SK-N-SH (cell line): ENCODE measurements around the gene HOXA5. TPM values are rescaled to one million over a fixed set of nuclear protein-coding genes. Genes with fewer than 3 reads are reported as not detected.

Experiments
- CTCF ChIA-PET: fragments of 300-600, 350-600 bp; formaldehyde crosslinking; extraction: SDS; loops from one replicate; lab custom pipeline; 2021; lab: Yijun Ruan, JAX
- POLR2A ChIA-PET: fragments of 350-600 bp; sonication (Branson Sonifier 250); formaldehyde crosslinking; extraction: SDS; loops from one replicate; lab custom pipeline; 2020; ENCODE audit warnings: antibody characterized with exemption, inconsistent platforms; lab: Yijun Ruan, JAX
- DNase-seq: peaks from one replicate; pipeline ENCODE4 v3.0.0; 2012
- H2AFZ ChIP-seq: fragments of 200-600 bp; sonication (generic); 2 replicates; pipeline ENCODE4 v1.8.1; 2016; ENCODE audit warnings: antibody characterized with exemption, mild to moderate bottlenecking, low read depth
- H3F3A ChIP-seq: fragments of 200-600 bp; sonication (generic); replicated peaks from 2 replicates; pipeline ENCODE3; 2016; ENCODE audit warnings: antibody characterized with exemption, mild to moderate bottlenecking; ENCODE audit not compliant: insufficient read depth
- H3K27ac ChIP-seq, 2 experiments: fragments of 200-500 bp in 1 of 2; fragments of 200-600 bp in 1 of 2; sonication (Bioruptor generic) in 1 of 2; sonication (generic), shearing (Covaris generic) in 1 of 2; 2 replicates each; pipeline versions ENCODE4 v1.5.1 to v1.6.1; 2014 to 2016; ENCODE audit warnings: low read depth in 2 of 2, inconsistent platforms in 1 of 2, low read length in 1 of 2, mild to moderate bottlenecking in 1 of 2, mixed read lengths in 1 of 2
- H3K27me3 ChIP-seq: fragments of 200-600 bp; sonication (generic), shearing (Covaris generic); 2 replicates; pipeline ENCODE4 v1.6.1; 2016; ENCODE audit warnings: mixed run types; ENCODE audit not compliant: insufficient read depth
- H3K36me3 ChIP-seq, 2 experiments: fragments of 200-500 bp in 1 of 2; fragments of 200-600 bp in 1 of 2; sonication (Bioruptor generic) in 1 of 2; sonication (generic) in 1 of 2; replicated peaks in 1 of 2; 2 replicates each; pipeline versions ENCODE3 to v1.5.1; 2014 to 2016; ENCODE audit warnings: low read length in 1 of 2, mild to moderate bottlenecking in 1 of 2; ENCODE audit not compliant: insufficient read depth in 2 of 2, control insufficient read depth in 1 of 2
- H3K4me1 ChIP-seq, 2 experiments: fragments of 200-500 bp in 1 of 2; fragments of 200-600 bp in 1 of 2; sonication (Bioruptor generic) in 1 of 2; sonication (generic), shearing (Covaris generic) in 1 of 2; 2 replicates each; pipeline versions ENCODE4 v1.5.1 to v1.6.1; 2014 to 2016; ENCODE audit warnings: low read depth in 1 of 2, low read length in 1 of 2, mixed run types in 1 of 2; ENCODE audit not compliant: insufficient read depth in 2 of 2, control insufficient read depth in 1 of 2
- H3K4me2 ChIP-seq: fragments of 200-600 bp; sonication (generic), shearing (Covaris generic); 2 replicates; pipeline ENCODE4 v1.6.1; 2017; ENCODE audit warnings: mixed run types
- H3K4me3 ChIP-seq, 2 experiments: fragments of 200-500 bp in 1 of 2; fragments of 200-600 bp in 1 of 2; sonication (Bioruptor generic) in 1 of 2; sonication (generic), shearing (Covaris generic) in 1 of 2; 2 replicates each; pipeline versions ENCODE4 v1.5.1 to v1.8.1; 2014 to 2016; ENCODE audit warnings: low read depth in 2 of 2, inconsistent platforms in 1 of 2, low read length in 1 of 2, mild to moderate bottlenecking in 1 of 2, mixed read lengths in 1 of 2, moderate library complexity in 1 of 2
- H3K79me2 ChIP-seq: fragments of 200-600 bp; sonication (generic); 2 replicates; pipeline ENCODE4 v1.8.1; 2017; ENCODE audit warnings: mild to moderate bottlenecking; ENCODE audit not compliant: insufficient read depth
- H3K9ac ChIP-seq: fragments of 200-600 bp; sonication (generic); 2 replicates; pipeline ENCODE4 v1.6.1; 2017; ENCODE audit warnings: mixed run types
- H3K9me2 ChIP-seq: fragments of 200-600 bp; sonication (generic); 2 replicates; pipeline ENCODE4 v1.6.1; 2017; ENCODE audit warnings: mixed run types
- H3K9me3 ChIP-seq: fragments of 200-600 bp; sonication (generic); 2 replicates; pipeline ENCODE4 v1.6.1; 2017; ENCODE audit warnings: mixed run types, mild to moderate bottlenecking, moderate library complexity
- H4K20me1 ChIP-seq: fragments of 200-600 bp; sonication (generic); 2 replicates; pipeline ENCODE4 v1.6.1; 2017; ENCODE audit warnings: mild to moderate bottlenecking, mixed run types; ENCODE audit not compliant: insufficient read depth
- EP300 ChIP-seq, 2 experiments: IDR thresholded peaks; 2 replicates each; pipeline versions ENCODE4 v1.4.0 to v1.6.1; 2012; ENCODE audit warnings: borderline replicate concordance in 1 of 2, low read depth in 1 of 2, low read length in 1 of 2
- EZH2phosphoT487 ChIP-seq: fragments of 200-600 bp; sonication (generic); IDR thresholded peaks from 2 replicates; pipeline ENCODE4 v1.6.1; 2017; ENCODE audit warnings: low read depth, mixed run types, mild to moderate bottlenecking, antibody characterized with exemption, moderate library complexity, borderline replicate concordance
- FOSL2 ChIP-seq: IDR thresholded peaks from 2 replicates; pipeline ENCODE4 v1.4.0; 2012; ENCODE audit warnings: low read depth, mild to moderate bottlenecking, moderate library complexity, borderline replicate concordance
- MAX ChIP-seq: IDR thresholded peaks from 2 replicates; pipeline ENCODE4 v1.4.0; 2012; ENCODE audit warnings: low read depth
- NFIC ChIP-seq: IDR thresholded peaks from 2 replicates; pipeline ENCODE4 v1.4.0; 2012; ENCODE audit warnings: borderline replicate concordance
- PBX3 ChIP-seq: IDR thresholded peaks from 2 replicates; pipeline ENCODE4; 2012
- RCOR1 ChIP-seq: fragments of 150-350 bp; IDR thresholded peaks from 2 replicates; pipeline ENCODE4 v1.6.1; 2017; ENCODE audit warnings: antibody characterized with exemption, low read length
- RFX5 ChIP-seq: IDR thresholded peaks from 2 replicates; pipeline ENCODE4 v1.6.1; 2012; ENCODE audit warnings: mild to moderate bottlenecking, improper control_type of control experiment, low read length
- RXRA ChIP-seq: IDR thresholded peaks from 2 replicates; pipeline ENCODE4 v1.4.0; 2012; ENCODE audit warnings: low read depth, mild to moderate bottlenecking, borderline replicate concordance
- SIN3A ChIP-seq: IDR thresholded peaks from 2 replicates; pipeline ENCODE4 v1.6.1; 2012; ENCODE audit warnings: low read depth, mild to moderate bottlenecking, low read length, moderate library complexity, borderline replicate concordance
- TAF1 ChIP-seq: IDR thresholded peaks from 2 replicates; pipeline ENCODE4 v1.6.1; 2012; ENCODE audit warnings: low read depth, mild to moderate bottlenecking, low read length, moderate library complexity, borderline replicate concordance
- TCF12 ChIP-seq: IDR thresholded peaks from 2 replicates; pipeline ENCODE4 v1.4.0; 2012
- WGBS: methylation state at CpG from one replicate; pipeline ENCODE4 v1.1.6; 2017; ENCODE audit warnings: low lambda C conversion rate; 5-methylcytosine and 5-hydroxymethylcytosine counted together
- polyA plus RNA-seq, 3 experiments: library from polyadenylated mRNA; depleted of rRNA; stranded (reverse); fragments of >200 nt; gene quantifications; 2 replicates each; pipeline ENCODE4 v1.2.3, GENCODE V29; 2012
- TF ChIP-seq, protein P1 (sequence below): IDR thresholded peaks from 2 replicates; pipeline ENCODE4 v1.4.0; 2012; ENCODE audit warnings: low read depth, borderline replicate concordance
- TF ChIP-seq, protein P2 (sequence below): fragments of 150-350 bp; IDR thresholded peaks from 2 replicates; pipeline ENCODE4 v1.6.1; 2017; ENCODE audit warnings: antibody characterized with exemption, low read length, low read depth, borderline replicate concordance

The HOXA5 gene
- polyA plus RNA-seq, 1 of the 3 experiments (the other 2 are of a cell fraction), result not detected

GRCh38 chr7:27173511-27173955, 30.1 kb upstream of the HOXA5 start:
- H3K9me3 ChIP-seq, result no peaks in the 10 kb centered on the region
- ChIA-PET POLR2A (no interaction called here), CTCF (interaction anchor here (1.0 to 12.3 kb wide), 8 partner anchors 7 to 804 kb away, joined by 3 to 205 read pairs (median 4); partner anchors contain the start of genes HOXA5 and HOXA9)
- no peaks in the 10 kb centered on the region for H3K79me2 ChIP-seq
- peaks cover 0 to 2% of the 10 kb centered on the region in 2 experiments; a peak in 1 of 4 replicates for H3K4me1 ChIP-seq
- H3K27me3 ChIP-seq, result peaks cover 100% of the 10 kb centered on the region
- no peaks in the 10 kb centered on the region for H3K9me2 ChIP-seq
- peaks cover 7% of the 10 kb centered on the region for H3F3A ChIP-seq
- peak overlapping the region; percentile 58 for H3K4me2 ChIP-seq
- peak overlapping the region in 1 of 2 experiments; percentile 14; a peak in 3 of 4 replicates for H3K4me3 ChIP-seq
- no peaks in the 10 kb centered on the region for H3K36me3 ChIP-seq
- DNase-seq, result peak; percentile 54
- H4K20me1 ChIP-seq, result peaks cover 10% of the 10 kb centered on the region; the same call in 1 of the 2 replicates
- H3K27ac ChIP-seq, result no peak overlapping the region
- TF ChIP-seq TAF1 (no peak), EZH2phosphoT487 (peak; percentile 74; the same call in 1 of the 2 replicates), SIN3A (no peak)
- TF ChIP-seq, protein P1, sequence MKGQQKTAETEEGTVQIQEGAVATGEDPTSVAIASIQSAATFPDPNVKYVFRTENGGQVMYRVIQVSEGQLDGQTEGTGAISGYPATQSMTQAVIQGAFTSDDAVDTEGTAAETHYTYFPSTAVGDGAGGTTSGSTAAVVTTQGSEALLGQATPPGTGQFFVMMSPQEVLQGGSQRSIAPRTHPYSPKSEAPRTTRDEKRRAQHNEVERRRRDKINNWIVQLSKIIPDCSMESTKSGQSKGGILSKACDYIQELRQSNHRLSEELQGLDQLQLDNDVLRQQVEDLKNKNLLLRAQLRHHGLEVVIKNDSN, result no peak
- TF ChIP-seq, protein P2, sequence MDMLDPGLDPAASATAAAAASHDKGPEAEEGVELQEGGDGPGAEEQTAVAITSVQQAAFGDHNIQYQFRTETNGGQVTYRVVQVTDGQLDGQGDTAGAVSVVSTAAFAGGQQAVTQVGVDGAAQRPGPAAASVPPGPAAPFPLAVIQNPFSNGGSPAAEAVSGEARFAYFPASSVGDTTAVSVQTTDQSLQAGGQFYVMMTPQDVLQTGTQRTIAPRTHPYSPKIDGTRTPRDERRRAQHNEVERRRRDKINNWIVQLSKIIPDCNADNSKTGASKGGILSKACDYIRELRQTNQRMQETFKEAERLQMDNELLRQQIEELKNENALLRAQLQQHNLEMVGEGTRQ, result no peak
- 26% methylated on average over 7 of the region's 59 CpGs for WGBS
- H2AFZ ChIP-seq, result peak overlapping the region; percentile 18; the same call in 1 of the 2 replicates
- H3K9ac ChIP-seq, result no peak overlapping the region

DNA sequence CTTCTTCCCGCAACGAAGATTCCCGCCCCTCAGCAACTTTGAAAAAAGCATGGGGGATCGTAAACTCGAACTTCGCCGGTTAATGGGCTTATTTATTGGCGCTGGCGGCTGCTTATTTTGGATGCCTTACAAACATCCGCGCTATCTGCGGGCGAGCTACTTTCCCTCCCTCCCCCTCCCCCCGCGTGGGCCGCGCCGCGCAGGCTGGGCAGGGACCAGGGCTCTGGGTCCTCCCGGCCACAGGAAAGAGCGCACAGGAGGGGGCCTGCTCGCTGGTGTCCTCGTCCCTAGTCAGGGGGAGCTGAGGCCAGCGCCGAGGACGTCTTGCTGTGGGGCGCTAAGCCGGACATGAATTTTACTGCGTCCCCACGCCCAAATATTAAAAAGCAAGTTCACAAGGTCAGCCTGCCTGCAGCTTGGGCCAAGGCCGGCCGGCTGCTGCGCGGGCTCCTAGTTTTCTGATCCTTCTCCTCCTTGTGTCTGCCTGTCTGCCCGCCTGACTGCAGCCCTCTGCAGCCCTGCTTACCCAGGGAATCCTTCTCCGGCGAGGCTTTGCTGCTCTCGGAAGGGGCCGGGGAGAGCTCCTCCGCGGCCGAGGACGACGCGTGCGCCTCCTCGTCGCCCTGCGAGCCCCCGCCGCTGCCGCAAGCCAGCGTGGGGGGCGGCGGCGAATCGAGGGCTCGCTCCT, 29.5 kb upstream of the HOXA5 start:
- Histone ChIP-seq H3K9me2 (no peaks in the 10 kb centered on the region), H3K4me1 (peaks cover 0 to 2% of the 10 kb centered on the region in 2 experiments; a peak in 1 of 4 replicates), H3K79me2 (no peaks in the 10 kb centered on the region), H3F3A (peaks cover 7% of the 10 kb centered on the region), H3K9ac (no peak overlapping the region)
- ChIA-PET CTCF (interaction anchor here (0.6 to 12.3 kb wide), 11 partner anchors 7 to 804 kb away, joined by 3 to 205 read pairs (median 3); partner anchors contain the start of genes HOXA5 and HOXA9), POLR2A (no interaction called here)
- TF ChIP-seq MAX, result no peak
- no peak for TF ChIP-seq RFX5
- no peak for TF ChIP-seq NFIC
- TF ChIP-seq TAF1, result no peak
- TF ChIP-seq, protein P1, result no peak
- TF ChIP-seq EP300 (IDR thresholded peaks at IDR 0.05; ENCODE audit: borderline replicate concordance in 1 of 2, low read depth in 1 of 2, low read length in 1 of 2), result no peak
- TF ChIP-seq RXRA, result no peak
- TF ChIP-seq TCF12, result no peak
- no peak for TF ChIP-seq PBX3
- TF ChIP-seq RCOR1, result no peak
- TF ChIP-seq FOSL2, result no peak
- TF ChIP-seq, all 33 proteins: peak for 0
- Histone ChIP-seq H3K27ac (no peak overlapping the region), H3K36me3 (no peaks in the 10 kb centered on the region), H2AFZ (peak overlapping the region; percentile 18; the same call in 1 of the 2 replicates), H3K4me2 (peak overlapping the region; percentile 58), H4K20me1 (peaks cover 13% of the 10 kb centered on the region), H3K9me3 (no peaks in the 10 kb centered on the region), H3K4me3 (peak overlapping the region in 1 of 2 experiments; percentile 14; a peak in 3 of 4 replicates), H3K27me3 (peaks cover 100% of the 10 kb centered on the region)
- peak; percentile 66 for DNase-seq
- WGBS, result 13% methylated on average over 27 of the region's 58 CpGs
